Measurements from ENCODE around the gene OVAAL.
A peak's percentile ranks its signal among the peaks of the same experiment; 100 is the strongest.

Gene OVAAL

GRCh38 chr1:180611016-180611930 lies 52.5 kb downstream of the OVAAL start:
- H3K27ac ChIP-seq (replicated peaks; ENCODE audit: low read length) = no peak overlapping the region

GRCh38 chr1:180612632-180613031 lies 53.9 kb downstream of the OVAAL start:
- H3K9me3 ChIP-seq (replicated peaks in 1 of 2; ENCODE audit: control insufficient read depth in 2 of 2, insufficient read depth in 1 of 2, low read depth in 1 of 2, low read length in 2 of 2) = no peaks in the 10 kb centered on the region
- no peak overlapping the region for H2AK5ac ChIP-seq (ENCODE audit: low read depth, low read length)
- no peak overlapping the region for H3K9ac ChIP-seq (ENCODE audit: low read depth, low read length, poor library complexity)
- no peak overlapping the region for H2BK5ac ChIP-seq (ENCODE audit: low read length)
- no peak overlapping the region for H2BK120ac ChIP-seq (ENCODE audit: low read depth, low read length)
- no peaks in the 10 kb centered on the region for H3K27me3 ChIP-seq (ENCODE audit: control insufficient read depth in 3 of 3, insufficient read depth in 3 of 3, low read depth in 1 of 3, low read length in 3 of 3)
- H3K4me3 ChIP-seq (ENCODE audit: low read length in 2 of 2) = no peak overlapping the region
- H3K4me2 ChIP-seq (ENCODE audit: insufficient read depth, low read length, poor library complexity, severe bottlenecking) = no peak overlapping the region
- H3K23ac ChIP-seq (ENCODE audit: low read depth, low read length, poor library complexity) = no peak overlapping the region
- no peak overlapping the region for H3K27ac ChIP-seq (replicated peaks; ENCODE audit: low read length)
- no peak overlapping the region for H4K91ac ChIP-seq (ENCODE audit: low read depth, low read length, poor library complexity)
- H2BK12ac ChIP-seq (ENCODE audit: low read length) = no peak overlapping the region
- no peak overlapping the region for H4K8ac ChIP-seq (ENCODE audit: low read depth, low read length)
- WGBS, 2 donors (ENCODE audit: extremely low coverage in 2 of 2, insufficient read length in 2 of 2, insufficient replicate concordance in 1 of 2) = no CpG with 5 or more reads among the region's 1 CpG
- peaks cover 6 to 9% of the 10 kb centered on the region in 2 donors for H3K4me1 ChIP-seq (ENCODE audit: control insufficient read depth in 2 of 2, insufficient read depth in 1 of 2, low read depth in 1 of 2, low read length in 2 of 2)
- no peak overlapping the region for H2BK15ac ChIP-seq (ENCODE audit: low read length)
- H3K18ac ChIP-seq (ENCODE audit: low read length) = no peak overlapping the region
- no peak overlapping the region for H3K4ac ChIP-seq (ENCODE audit: low read length)
- no peaks in the 10 kb centered on the region for H3K79me1 ChIP-seq (ENCODE audit: low read depth, low read length)
- no peaks in the 10 kb centered on the region for H3K36me3 ChIP-seq (replicated peaks in 1 of 2; ENCODE audit: control insufficient read depth in 2 of 2, insufficient read depth in 2 of 2, low read length in 2 of 2)
- no peak overlapping the region for H2AFZ ChIP-seq (ENCODE audit: low read length)
- no peak for DNase-seq (ENCODE audit: low spot score)
- H3K14ac ChIP-seq (ENCODE audit: low read length) = no peak overlapping the region

More at GRCh38 chr1:180611016-180611930, 52.5 kb downstream of the OVAAL start:
- Histone ChIP-seq H3K27me3 (ENCODE audit: control insufficient read depth in 3 of 3, insufficient read depth in 3 of 3, low read depth in 1 of 3, low read length in 3 of 3) (no peaks in the 10 kb centered on the region), H3K4me1 (ENCODE audit: control insufficient read depth in 2 of 2, insufficient read depth in 1 of 2, low read depth in 1 of 2, low read length in 2 of 2) (peaks cover 8 to 9% of the 10 kb centered on the region in 2 donors), H2AK5ac (ENCODE audit: low read depth, low read length) (no peak overlapping the region), H4K91ac (ENCODE audit: low read depth, low read length, poor library complexity) (no peak overlapping the region), H3K4me2 (ENCODE audit: insufficient read depth, low read length, poor library complexity, severe bottlenecking) (no peak overlapping the region), H3K14ac (ENCODE audit: low read length) (no peak overlapping the region), H3K18ac (ENCODE audit: low read length) (no peak overlapping the region), H3K9me3 (replicated peaks in 1 of 2; ENCODE audit: control insufficient read depth in 2 of 2, insufficient read depth in 1 of 2, low read depth in 1 of 2, low read length in 2 of 2) (no peaks in the 10 kb centered on the region), H3K4me3 (ENCODE audit: low read length in 2 of 2) (no peak overlapping the region), H2BK12ac (ENCODE audit: low read length) (no peak overlapping the region), H4K8ac (ENCODE audit: low read depth, low read length) (no peak overlapping the region), H3K23ac (ENCODE audit: low read depth, low read length, poor library complexity) (no peak overlapping the region), H2BK5ac (ENCODE audit: low read length) (no peak overlapping the region), H3K36me3 (replicated peaks in 1 of 2; ENCODE audit: control insufficient read depth in 2 of 2, insufficient read depth in 2 of 2, low read length in 2 of 2) (no peaks in the 10 kb centered on the region), H3K9ac (ENCODE audit: low read depth, low read length, poor library complexity) (no peak overlapping the region), H2BK15ac (ENCODE audit: low read length) (no peak overlapping the region), H2AFZ (ENCODE audit: low read length) (peak overlapping the region; percentile 61), H2BK120ac (ENCODE audit: low read depth, low read length) (no peak overlapping the region), H3K4ac (ENCODE audit: low read length) (no peak overlapping the region), H3K79me1 (ENCODE audit: low read depth, low read length) (no peaks in the 10 kb centered on the region)
- no CpG with 5 or more reads among the region's 9 CpGs for WGBS, 2 donors (ENCODE audit: extremely low coverage in 2 of 2, insufficient read length in 2 of 2, insufficient replicate concordance in 1 of 2)
- no peak for DNase-seq (ENCODE audit: low spot score)

GRCh38 chr1:180614730-180615129 lies 56.0 kb downstream of the OVAAL start:
- Histone ChIP-seq H4K8ac (ENCODE audit: low read depth, low read length) (no peak overlapping the region), H3K23ac (ENCODE audit: low read depth, low read length, poor library complexity) (no peak overlapping the region), H2BK120ac (ENCODE audit: low read depth, low read length) (no peak overlapping the region), H2BK12ac (ENCODE audit: low read length) (no peak overlapping the region), H2BK5ac (ENCODE audit: low read length) (no peak overlapping the region), H3K27me3 (ENCODE audit: control insufficient read depth in 3 of 3, insufficient read depth in 3 of 3, low read depth in 1 of 3, low read length in 3 of 3) (no peaks in the 10 kb centered on the region), H3K79me1 (ENCODE audit: low read depth, low read length) (no peaks in the 10 kb centered on the region), H2AFZ (ENCODE audit: low read length) (peak overlapping the region; percentile 44), H3K4me3 (ENCODE audit: low read length in 2 of 2) (no peak overlapping the region), H2BK15ac (ENCODE audit: low read length) (no peak overlapping the region), H3K14ac (ENCODE audit: low read length) (no peak overlapping the region), H3K36me3 (replicated peaks in 1 of 2; ENCODE audit: control insufficient read depth in 2 of 2, insufficient read depth in 2 of 2, low read length in 2 of 2) (no peaks in the 10 kb centered on the region), H3K4ac (ENCODE audit: low read length) (no peak overlapping the region), H3K9ac (ENCODE audit: low read depth, low read length, poor library complexity) (no peak overlapping the region), H3K9me3 (replicated peaks in 1 of 2; ENCODE audit: control insufficient read depth in 2 of 2, insufficient read depth in 1 of 2, low read depth in 1 of 2, low read length in 2 of 2) (no peaks in the 10 kb centered on the region), H3K18ac (ENCODE audit: low read length) (no peak overlapping the region), H3K4me1 (ENCODE audit: control insufficient read depth in 2 of 2, insufficient read depth in 1 of 2, low read depth in 1 of 2, low read length in 2 of 2) (peaks cover 6 to 9% of the 10 kb centered on the region in 2 donors), H3K4me2 (ENCODE audit: insufficient read depth, low read length, poor library complexity, severe bottlenecking) (no peak overlapping the region), H2AK5ac (ENCODE audit: low read depth, low read length) (no peak overlapping the region), H4K91ac (ENCODE audit: low read depth, low read length, poor library complexity) (peak overlapping the region; percentile 33), H3K27ac (replicated peaks; ENCODE audit: low read length) (no peak overlapping the region)
- no CpG with 5 or more reads among the region's 5 CpGs for WGBS, 2 donors (ENCODE audit: extremely low coverage in 2 of 2, insufficient read length in 2 of 2, insufficient replicate concordance in 1 of 2)
- DNase-seq (ENCODE audit: low spot score) = no peak

- H3K4me3 ChIP-seq (ENCODE audit: low read length in 2 of 2) = no peak overlapping the region
These were observed 56.9 kb downstream of the OVAAL start for GRCh38 chr1:180615493-180616290.

More at GRCh38 chr1:180615493-180616290, 56.9 kb downstream of the OVAAL start:
- Histone ChIP-seq H3K18ac (ENCODE audit: low read length) (no peak overlapping the region), H3K36me3 (replicated peaks in 1 of 2; ENCODE audit: control insufficient read depth in 2 of 2, insufficient read depth in 2 of 2, low read length in 2 of 2) (no peaks in the 10 kb centered on the region), H3K14ac (ENCODE audit: low read length) (no peak overlapping the region), H2AK5ac (ENCODE audit: low read depth, low read length) (no peak overlapping the region), H3K9me3 (replicated peaks in 1 of 2; ENCODE audit: control insufficient read depth in 2 of 2, insufficient read depth in 1 of 2, low read depth in 1 of 2, low read length in 2 of 2) (no peaks in the 10 kb centered on the region), H3K4ac (ENCODE audit: low read length) (no peak overlapping the region), H3K4me2 (ENCODE audit: insufficient read depth, low read length, poor library complexity, severe bottlenecking) (no peak overlapping the region), H2BK15ac (ENCODE audit: low read length) (no peak overlapping the region), H2BK12ac (ENCODE audit: low read length) (no peak overlapping the region), H4K8ac (ENCODE audit: low read depth, low read length) (no peak overlapping the region), H3K9ac (ENCODE audit: low read depth, low read length, poor library complexity) (no peak overlapping the region), H2AFZ (ENCODE audit: low read length) (no peak overlapping the region), H3K27me3 (ENCODE audit: control insufficient read depth in 3 of 3, insufficient read depth in 3 of 3, low read depth in 1 of 3, low read length in 3 of 3) (no peaks in the 10 kb centered on the region), H4K91ac (ENCODE audit: low read depth, low read length, poor library complexity) (no peak overlapping the region), H3K79me1 (ENCODE audit: low read depth, low read length) (no peaks in the 10 kb centered on the region), H3K27ac (replicated peaks; ENCODE audit: low read length) (no peak overlapping the region), H3K23ac (ENCODE audit: low read depth, low read length, poor library complexity) (no peak overlapping the region), H2BK120ac (ENCODE audit: low read depth, low read length) (no peak overlapping the region), H2BK5ac (ENCODE audit: low read length) (no peak overlapping the region), H3K4me1 (ENCODE audit: control insufficient read depth in 2 of 2, insufficient read depth in 1 of 2, low read depth in 1 of 2, low read length in 2 of 2) (peaks cover 2 to 5% of the 10 kb centered on the region in 2 donors)
- no peak for DNase-seq (ENCODE audit: low spot score)
- 100% methylated on average over 1 of the region's 8 CpGs; no CpG with 5 or more reads in 1 of the 2 donors for WGBS, 2 donors (ENCODE audit: extremely low coverage in 2 of 2, insufficient read length in 2 of 2, insufficient replicate concordance in 1 of 2)

Data from neuronal stem cell (in vitro differentiated cells).